A673 (cell line): ENCODE data around the gene PPWD1.
"Not testable (repeated sequence)": the region's sequence is repeated elsewhere in the genome, so short reads cannot be mapped to it uniquely, and the experiment has no call there.

Experiments used
- EZH2 ChIP-seq: fragments of 200-600 bp; sonication (generic); IDR thresholded peaks from 2 replicates; pipeline ENCODE4 v1.6.1; 2017; ENCODE audit warnings: borderline replicate concordance, low read depth, mild to moderate bottlenecking, mixed read lengths, antibody characterized with exemption, low read length; ENCODE audit not compliant: poor library complexity, severe bottlenecking
- TF ChIP-seq, protein P1 (sequence below): fragments of 300-800, 200-600 bp; sonication (generic); conservative IDR thresholded peaks from 2 replicates; pipeline ENCODE4 v1.5.1; 2017; ENCODE audit warnings: low read depth, mild to moderate bottlenecking, antibody characterized with exemption, low read length, moderate library complexity, mixed read lengths

DNA sequence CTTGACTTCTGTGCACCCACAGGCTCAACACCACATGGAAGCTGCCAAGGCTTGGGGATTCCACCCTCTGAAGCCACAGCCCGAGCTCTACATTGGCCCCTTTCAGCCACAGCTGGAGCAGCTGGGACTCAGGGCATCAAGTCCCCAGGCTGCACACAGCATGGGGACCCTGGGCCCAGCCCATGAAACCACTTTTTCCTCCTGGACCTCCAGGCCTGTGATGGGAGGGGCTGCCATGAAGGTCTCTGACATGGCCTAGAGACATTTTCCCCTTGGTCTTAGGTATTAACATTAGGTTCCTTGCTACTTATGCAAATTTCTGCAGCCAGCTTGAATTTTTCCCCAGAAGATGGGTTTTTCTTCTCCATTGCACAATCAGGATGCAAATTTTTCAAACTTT, 38.7 kb downstream of the PPWD1 start:
- TF ChIP-seq, protein P1, sequence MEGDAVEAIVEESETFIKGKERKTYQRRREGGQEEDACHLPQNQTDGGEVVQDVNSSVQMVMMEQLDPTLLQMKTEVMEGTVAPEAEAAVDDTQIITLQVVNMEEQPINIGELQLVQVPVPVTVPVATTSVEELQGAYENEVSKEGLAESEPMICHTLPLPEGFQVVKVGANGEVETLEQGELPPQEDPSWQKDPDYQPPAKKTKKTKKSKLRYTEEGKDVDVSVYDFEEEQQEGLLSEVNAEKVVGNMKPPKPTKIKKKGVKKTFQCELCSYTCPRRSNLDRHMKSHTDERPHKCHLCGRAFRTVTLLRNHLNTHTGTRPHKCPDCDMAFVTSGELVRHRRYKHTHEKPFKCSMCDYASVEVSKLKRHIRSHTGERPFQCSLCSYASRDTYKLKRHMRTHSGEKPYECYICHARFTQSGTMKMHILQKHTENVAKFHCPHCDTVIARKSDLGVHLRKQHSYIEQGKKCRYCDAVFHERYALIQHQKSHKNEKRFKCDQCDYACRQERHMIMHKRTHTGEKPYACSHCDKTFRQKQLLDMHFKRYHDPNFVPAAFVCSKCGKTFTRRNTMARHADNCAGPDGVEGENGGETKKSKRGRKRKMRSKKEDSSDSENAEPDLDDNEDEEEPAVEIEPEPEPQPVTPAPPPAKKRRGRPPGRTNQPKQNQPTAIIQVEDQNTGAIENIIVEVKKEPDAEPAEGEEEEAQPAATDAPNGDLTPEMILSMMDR: not testable (repeated sequence)
- TF ChIP-seq EZH2: not testable (repeated sequence)
